Stimulated activated CD8-positive, alpha-beta memory T cell treated with anti-CD3 and anti-CD28 coated beads, Interleukin-2, amount 100 ng/mL, for 1 hour (primary cell): Measurements from ENCODE around the gene SET.
"Not testable (repeated sequence)": the region's sequence is repeated elsewhere in the genome, so short reads cannot be mapped to it uniquely, and the experiment has no call there.

Source experiments
- DNase-seq, 2 donors: peaks; one replicate each; pipeline ENCODE4 v3.0.0-alpha.2; 2020; ENCODE audit warnings: low read depth in 2 of 2

SET gene

DNA sequence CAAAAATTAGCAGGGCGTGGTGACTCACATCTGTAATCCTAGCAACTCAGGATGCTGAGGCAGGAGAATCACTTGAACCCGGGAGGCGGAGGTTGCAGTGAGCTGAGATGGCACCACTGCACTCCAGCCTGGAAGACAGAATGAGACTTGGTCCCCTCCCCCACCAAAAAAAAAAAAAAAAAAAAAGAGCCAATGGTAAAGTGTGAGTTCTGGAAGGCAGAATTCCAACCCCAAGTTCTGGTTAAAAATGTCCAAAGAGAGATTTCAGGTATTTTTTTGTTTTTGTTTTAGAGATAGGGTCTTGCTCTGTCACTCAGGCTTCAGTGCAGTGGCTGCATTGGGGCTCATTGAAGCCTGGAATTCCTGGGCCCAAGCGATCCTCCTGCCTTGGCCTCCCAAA, 1.6 kb upstream of the SET start:
- no peak for DNase-seq

- DNase-seq: peak; percentile 32 to 47
Measured at GRCh38 chr9:128689293-128689774, 312 bp downstream of the SET start.

DNA sequence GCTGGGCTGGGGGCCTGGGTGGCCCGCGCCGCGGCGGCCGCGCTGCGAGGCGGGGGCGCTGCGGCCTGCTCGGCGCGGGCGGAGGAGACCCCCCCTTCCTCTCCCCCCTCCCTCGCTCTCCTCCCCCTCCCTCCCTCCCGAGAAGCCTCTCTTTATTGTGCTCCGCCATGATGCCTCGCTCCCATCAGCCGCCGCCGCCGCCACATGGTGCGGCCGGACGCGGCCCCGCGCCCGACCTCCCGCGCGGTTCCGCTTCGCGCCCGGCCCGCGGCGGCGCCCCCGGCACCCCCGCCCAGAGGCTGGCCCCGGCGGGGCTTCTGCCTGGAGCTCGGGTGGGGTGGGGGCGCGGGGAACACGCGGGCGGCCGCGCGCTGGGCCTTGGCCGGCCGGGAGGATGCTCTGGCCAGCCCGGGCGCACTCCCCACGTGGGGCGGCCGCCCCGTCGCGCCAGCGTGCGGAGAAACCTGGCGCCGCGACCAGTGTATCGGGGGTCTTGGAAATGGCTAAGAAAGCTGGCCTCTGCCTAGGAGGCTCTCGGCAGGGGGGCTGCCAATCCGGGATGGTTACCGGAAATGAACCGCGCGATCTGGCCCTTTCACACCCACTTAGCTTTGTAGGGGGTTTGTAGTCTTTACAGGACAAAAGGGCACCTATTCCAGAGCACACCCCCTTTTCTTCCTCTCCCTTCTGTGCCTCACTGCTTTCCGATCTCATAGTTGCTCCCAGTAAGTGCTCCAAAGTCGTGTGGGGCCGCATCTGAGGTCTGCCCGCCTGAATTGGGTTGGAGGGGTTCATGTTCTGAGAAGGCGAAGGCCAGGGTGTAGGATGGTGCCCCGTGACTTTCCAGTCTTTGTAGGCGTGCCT, 1.0 kb downstream of the SET start:
- peak in 1 of 2 donors; percentile 35 for DNase-seq

- DNase-seq: no peak
Measured at GRCh38 chr9:128690684-128691034, 1.6 kb downstream of the SET start.

GRCh38 chr9:128693738-128694137, 4.7 kb downstream of the SET start:
- not testable (repeated sequence) for DNase-seq

DNA sequence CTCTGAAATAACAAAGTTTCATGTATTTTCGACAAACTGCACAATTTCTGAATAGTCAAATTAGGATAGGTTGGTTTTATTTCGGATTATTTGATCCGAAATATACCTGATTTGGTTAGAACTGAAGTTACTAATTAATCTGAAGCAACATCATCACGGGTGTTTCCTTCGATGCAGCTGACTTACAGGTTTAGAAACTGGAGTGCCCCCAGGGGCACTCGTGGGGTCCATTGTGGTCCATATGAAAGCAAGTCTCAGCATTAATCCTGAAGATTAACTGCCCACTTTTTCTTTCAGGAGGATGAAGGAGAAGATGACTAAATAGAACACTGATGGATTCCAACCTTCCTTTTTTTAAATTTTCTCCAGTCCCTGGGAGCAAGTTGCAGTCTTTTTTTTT, 5.3 kb downstream of the SET start:
- DNase-seq: no peak

DNA sequence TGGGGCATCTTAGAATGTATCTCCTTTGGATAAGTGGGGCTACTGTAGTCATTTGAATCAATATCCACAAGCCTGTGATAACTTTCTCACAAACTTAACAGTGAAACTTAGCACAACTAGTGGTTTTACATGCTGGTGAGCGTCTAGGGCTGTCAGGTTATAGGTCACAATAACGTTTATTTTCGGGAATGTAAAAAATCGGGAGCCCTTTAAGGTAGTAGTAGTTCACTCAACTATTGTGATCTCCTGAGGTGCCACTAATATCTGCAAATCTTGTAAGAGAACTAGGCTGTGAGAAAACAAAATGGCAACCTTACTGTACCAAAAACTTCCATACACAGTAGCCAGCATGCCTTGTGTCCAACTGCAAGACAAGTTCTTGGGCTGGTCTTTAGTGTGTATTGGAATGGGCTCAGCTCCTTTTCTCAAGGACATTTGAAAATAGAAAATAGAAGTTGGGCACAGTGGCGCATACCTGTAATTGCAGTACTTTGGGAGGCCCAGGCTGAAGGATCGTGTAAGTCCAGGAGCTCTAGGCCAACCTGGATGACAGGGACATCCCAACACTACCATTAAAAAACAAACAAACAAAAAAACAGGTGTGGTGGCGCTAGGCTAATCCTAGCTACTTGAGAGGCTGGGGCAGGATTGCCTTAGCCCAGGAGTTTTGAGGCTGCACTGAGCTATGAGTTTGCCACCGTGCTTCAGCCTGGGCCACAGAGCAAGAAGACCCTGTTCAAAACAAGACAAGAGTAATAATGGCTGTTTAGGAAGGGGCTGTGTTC, 8.1 kb downstream of the SET start:
- DNase-seq: no peak

GRCh38 chr9:128699096-128699795, 10.2 kb downstream of the SET start:
- DNase-seq: not testable (repeated sequence)

DNA sequence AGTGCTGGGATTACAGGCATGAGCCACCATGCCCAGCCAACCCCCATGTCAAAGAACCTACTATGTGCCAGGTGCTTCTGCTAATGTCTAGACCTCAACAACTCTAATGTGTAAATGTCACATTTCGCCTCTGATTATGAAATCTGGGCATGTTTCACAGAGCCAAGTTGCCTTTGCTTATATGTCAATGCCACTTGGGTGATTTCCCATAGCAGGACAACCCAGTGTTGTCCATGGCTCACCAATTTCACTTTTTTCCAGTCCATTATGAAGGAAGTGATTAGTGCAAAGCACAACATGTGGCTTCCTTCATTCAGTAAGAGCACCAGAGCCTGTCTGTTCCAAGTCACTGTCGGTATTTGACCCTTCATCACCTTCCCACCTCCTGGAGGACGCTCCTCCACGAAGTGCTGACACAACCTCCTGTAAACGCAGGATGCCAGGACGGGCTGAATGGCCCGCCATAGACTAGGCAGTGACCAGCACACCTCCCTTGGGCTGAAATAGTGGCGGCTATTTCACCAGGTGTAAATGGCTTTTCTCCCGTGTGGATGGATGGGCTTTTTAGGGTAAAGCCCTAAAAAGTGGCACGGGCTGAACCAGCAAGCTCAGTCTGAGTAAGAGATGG, 12.3 kb downstream of the SET start:
- DNase-seq: no peak

DNA sequence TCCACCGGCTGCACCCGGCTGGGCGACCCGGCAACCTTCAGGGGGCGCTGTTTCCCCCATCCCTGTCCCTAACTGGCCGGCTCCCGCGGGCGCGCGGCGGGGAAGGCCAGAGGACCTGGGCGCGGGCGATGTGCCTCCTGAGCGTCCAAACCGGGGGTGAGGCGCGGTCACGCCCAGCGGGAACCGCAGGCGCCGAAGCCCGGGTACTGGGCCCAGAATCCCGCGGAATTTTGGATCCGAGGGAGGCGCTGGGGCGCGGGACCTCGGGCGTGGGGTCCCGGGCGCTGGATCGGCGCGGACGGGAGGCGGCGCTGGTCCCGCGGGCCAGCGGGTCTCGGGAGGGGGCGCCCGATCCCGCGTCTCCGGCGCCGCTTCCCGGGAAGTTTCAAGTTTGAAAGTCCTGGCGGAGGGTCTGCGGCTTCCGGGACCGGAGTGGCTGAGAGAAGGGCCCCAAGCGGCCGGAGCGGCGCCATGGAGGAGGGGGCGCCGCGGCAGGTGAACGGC, 13.5 kb downstream of the SET start, which contains the start of gene PKN3:
TSS of gene PKN3 (plus strand) at position 59 of the 504 bp plus-strand sequence. CDS start at position 472, 413 bp downstream.
- DNase-seq: peak; percentile 69 to 78

DNA sequence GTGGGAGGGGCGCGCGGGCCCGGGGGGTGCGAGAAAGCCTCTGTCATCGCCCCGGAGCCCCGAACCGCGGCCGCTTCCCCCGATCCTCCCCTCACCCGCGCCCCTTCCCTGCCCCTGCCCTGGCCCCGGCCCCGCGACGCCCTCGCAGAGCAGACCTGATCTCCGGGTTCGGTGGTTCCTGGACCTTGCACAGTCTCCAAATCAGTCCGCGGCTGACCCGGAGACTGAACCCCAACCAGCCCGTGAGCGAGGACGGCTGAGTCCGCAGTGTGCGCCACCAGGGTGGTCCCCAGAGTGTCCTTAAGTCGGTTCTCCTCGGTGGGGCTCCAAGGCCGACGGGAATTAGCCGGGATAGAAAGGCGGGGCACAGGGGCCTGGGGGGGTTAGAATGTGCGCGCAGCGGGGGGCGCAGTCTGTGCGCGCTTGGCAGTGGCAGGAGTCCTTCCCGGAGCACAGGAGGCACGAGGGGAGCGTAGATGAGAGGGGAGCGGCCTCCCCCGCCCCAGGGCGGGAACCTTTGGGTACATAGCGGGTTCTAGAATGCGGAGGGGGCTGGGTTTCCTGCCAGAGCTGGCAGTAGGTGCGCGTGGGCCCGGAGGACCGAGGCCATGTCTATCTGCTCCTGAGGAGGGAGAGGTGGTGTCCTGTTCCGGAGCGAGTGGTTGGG, 14.1 kb downstream of the SET start:
- no peak for DNase-seq

GRCh38 chr9:128703616-128704355, 14.8 kb downstream of the SET start:
- DNase-seq: no peak

- no peak for DNase-seq
Measured at GRCh38 chr9:128704356-128704670, 15.3 kb downstream of the SET start.

- no peak for DNase-seq
Measured at GRCh38 chr9:128705051-128705965, 16.3 kb downstream of the SET start.

GRCh38 chr9:128706045-128706444, 17.0 kb downstream of the SET start:
- DNase-seq: no peak

GRCh38 chr9:128706671-128707381, 17.8 kb downstream of the SET start:
- DNase-seq: no peak

DNA sequence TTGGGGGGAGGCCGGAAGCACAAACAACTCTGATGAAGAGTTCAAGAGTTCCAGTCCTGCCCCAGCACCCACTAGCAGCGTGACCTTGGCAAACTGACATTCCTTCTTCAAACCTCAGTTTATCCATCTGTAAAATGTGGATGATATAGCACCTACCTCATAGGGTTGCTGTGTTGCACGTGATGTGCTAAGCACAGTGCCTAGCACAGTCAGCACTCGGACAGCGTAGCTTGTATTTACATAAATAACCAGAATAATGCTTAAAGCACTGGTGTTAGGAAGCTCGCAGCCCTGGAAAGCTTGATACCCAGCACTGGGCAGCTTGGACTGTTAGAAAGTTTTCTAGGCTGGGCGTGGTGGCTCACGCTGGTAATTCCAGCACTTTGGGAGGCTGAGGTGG, 18.4 kb downstream of the SET start:
- DNase-seq: no peak
